ENCODE data around the gene HP1BP3. TPM values are rescaled to one million over a fixed set of nuclear protein-coding genes. Genes with fewer than 3 reads are reported as not detected.

Gene HP1BP3
- total RNA-seq, 2 donors from 2014 or later: 175 to 186 TPM

- ATAC-seq (no peak), DNase-seq (no peak)
- intact Hi-C loops (cut with DNase I, micrococcal nuclease): no loop called here
These were observed 57.0 kb downstream of the HP1BP3 start for GRCh38 chr1:20729990-20730689.

GRCh38 chr1:20729155-20729931 is 57.8 kb downstream of the HP1BP3 start:
- intact Hi-C loops (cut with DNase I, micrococcal nuclease): no loop called here
- DNase-seq (no peak), ATAC-seq (no peak)

GRCh38 chr1:20728371-20729154 is 58.5 kb downstream of the HP1BP3 start:
- DNase-seq (no peak), ATAC-seq (no peak)
- intact Hi-C loops (cut with DNase I, micrococcal nuclease): no loop called here

- DNase-seq: no peak
- intact Hi-C loops (cut with DNase I, micrococcal nuclease): no loop called here
- no peak for ATAC-seq
These were observed 59.3 kb downstream of the HP1BP3 start for GRCh38 chr1:20727746-20728316.

- intact Hi-C loops (cut with DNase I, micrococcal nuclease): no loop called here
- DNase-seq: no peak
- no peak for ATAC-seq
These were observed 60.0 kb downstream of the HP1BP3 start for GRCh38 chr1:20726932-20727745.

- DNase-seq: no peak
- ATAC-seq: no peak
These were observed 60.8 kb downstream of the HP1BP3 start for GRCh38 chr1:20726118-20726911.

GRCh38 chr1:20725189-20726117 is 61.7 kb downstream of the HP1BP3 start:
- no peak for DNase-seq
- no peak for ATAC-seq
- intact Hi-C loops (cut with DNase I, micrococcal nuclease): no loop called here

More at GRCh38 chr1:20726118-20726911, 60.8 kb downstream of the HP1BP3 start:
- intact Hi-C loops (cut with DNase I, micrococcal nuclease): no loop called here

GRCh38 chr1:20724364-20725188 is 62.5 kb downstream of the HP1BP3 start:
- intact Hi-C loops (cut with DNase I, micrococcal nuclease): no loop called here
- ATAC-seq: no peak
- DNase-seq: no peak

GRCh38 chr1:20723537-20724363 is 63.4 kb downstream of the HP1BP3 start:
- DNase-seq (no peak), ATAC-seq (no peak)
- intact Hi-C loops (cut with DNase I, micrococcal nuclease): no loop called here

- intact Hi-C loops (cut with DNase I, micrococcal nuclease): no loop called here
- no peak for DNase-seq
- no peak for ATAC-seq
These were observed 64.0 kb downstream of the HP1BP3 start for GRCh38 chr1:20723159-20723536.

GRCh38 chr1:20721117-20722061 is 65.7 kb downstream of the HP1BP3 start:
- intact Hi-C loops (cut with DNase I, micrococcal nuclease): no loop called here
- DNase-seq: peak in 1 of 2 donors; percentile 15

GRCh38 chr1:20720631-20721091 is 66.4 kb downstream of the HP1BP3 start:
- intact Hi-C loops (cut with DNase I, micrococcal nuclease): no loop called here
- no peak for ATAC-seq
- DNase-seq: peak in 1 of 2 donors; percentile 18

More at GRCh38 chr1:20721117-20722061, 65.7 kb downstream of the HP1BP3 start:
- ATAC-seq: no peak

GRCh38 chr1:20719871-20720620 is 67.1 kb downstream of the HP1BP3 start:
- peak in 1 of 2 donors; percentile 3 for DNase-seq
- no peak for ATAC-seq
- intact Hi-C loops (cut with DNase I, micrococcal nuclease): no loop called here
